Mesothelial cell of epicardium (in vitro differentiated cells): ENCODE measurements around the gene RAI14. TPM values are rescaled to one million over a fixed set of nuclear protein-coding genes. Genes with fewer than 3 reads are reported as not detected.

ENCODE experiments used
- DNase-seq, 2 experiments: peaks; one replicate each; pipeline ENCODE4 v3.0.0; 2021; ENCODE audit warnings: low spot score in 2 of 2; ENCODE audit not compliant: unreplicated experiment in 2 of 2
- H3K27ac Mint-ChIP-seq: 2 replicates; pipeline ENCODE4 v1.8.0; 2021; ENCODE audit warnings: mixed read lengths
- H3K27me3 Mint-ChIP-seq: 2 replicates; pipeline ENCODE4 v1.8.0; 2021; ENCODE audit warnings: low read depth, mixed read lengths
- H3K36me3 Mint-ChIP-seq: 2 replicates; pipeline ENCODE4 v1.8.0; 2021; ENCODE audit warnings: mixed read lengths
- H3K4me1 Mint-ChIP-seq: 2 replicates; pipeline ENCODE4 v1.8.0; 2021; ENCODE audit warnings: mixed read lengths
- H3K4me3 Mint-ChIP-seq: 2 replicates; pipeline ENCODE4 v1.8.0; 2021; ENCODE audit warnings: mild to moderate bottlenecking, moderate library complexity, mixed read lengths
- H3K9me3 Mint-ChIP-seq: 2 replicates; pipeline ENCODE4 v1.8.0; 2021; ENCODE audit warnings: mixed read lengths
- total RNA-seq: library from RNA; stranded (reverse); gene quantifications from 3 replicates; pipeline ENCODE4 v1.2.1, GENCODE V29; 2021
- TF ChIP-seq, protein P1 (sequence below): fragments of 200-600 bp; sonication (generic); IDR thresholded peaks from one replicate; pipeline ENCODE4 v1.5.0; 2021; ENCODE audit warnings: antibody characterized with exemption; ENCODE audit not compliant: unreplicated experiment

Gene RAI14
- total RNA-seq, 1 donor from 2014 or later = 134 TPM

- TF ChIP-seq, protein P1, sequence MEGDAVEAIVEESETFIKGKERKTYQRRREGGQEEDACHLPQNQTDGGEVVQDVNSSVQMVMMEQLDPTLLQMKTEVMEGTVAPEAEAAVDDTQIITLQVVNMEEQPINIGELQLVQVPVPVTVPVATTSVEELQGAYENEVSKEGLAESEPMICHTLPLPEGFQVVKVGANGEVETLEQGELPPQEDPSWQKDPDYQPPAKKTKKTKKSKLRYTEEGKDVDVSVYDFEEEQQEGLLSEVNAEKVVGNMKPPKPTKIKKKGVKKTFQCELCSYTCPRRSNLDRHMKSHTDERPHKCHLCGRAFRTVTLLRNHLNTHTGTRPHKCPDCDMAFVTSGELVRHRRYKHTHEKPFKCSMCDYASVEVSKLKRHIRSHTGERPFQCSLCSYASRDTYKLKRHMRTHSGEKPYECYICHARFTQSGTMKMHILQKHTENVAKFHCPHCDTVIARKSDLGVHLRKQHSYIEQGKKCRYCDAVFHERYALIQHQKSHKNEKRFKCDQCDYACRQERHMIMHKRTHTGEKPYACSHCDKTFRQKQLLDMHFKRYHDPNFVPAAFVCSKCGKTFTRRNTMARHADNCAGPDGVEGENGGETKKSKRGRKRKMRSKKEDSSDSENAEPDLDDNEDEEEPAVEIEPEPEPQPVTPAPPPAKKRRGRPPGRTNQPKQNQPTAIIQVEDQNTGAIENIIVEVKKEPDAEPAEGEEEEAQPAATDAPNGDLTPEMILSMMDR = no peak
- no peaks in the 10 kb centered on the region for H3K27me3 Mint-ChIP-seq
Observed at GRCh38 chr5:34703767-34704713, 47.9 kb downstream of the RAI14 start.

GRCh38 chr5:34706084-34706483, 50.0 kb downstream of the RAI14 start:
- DNase-seq = no peak
- Mint-ChIP-seq H3K4me1 (peaks cover 49% of the 10 kb centered on the region), H3K4me3 (no peak overlapping the region), H3K27me3 (peaks cover 2% of the 10 kb centered on the region), H3K36me3 (peaks cover 7% of the 10 kb centered on the region), H3K27ac (peak overlapping the region; percentile 59), H3K9me3 (no peaks in the 10 kb centered on the region)
- TF ChIP-seq, protein P1 = no peak

More at GRCh38 chr5:34703767-34704713, 47.9 kb downstream of the RAI14 start:
- peaks cover 57% of the 10 kb centered on the region for H3K4me1 Mint-ChIP-seq
- no peak overlapping the region for H3K4me3 Mint-ChIP-seq
- DNase-seq = no peak
- H3K27ac Mint-ChIP-seq = peak overlapping the region; percentile 41
- peaks cover 4% of the 10 kb centered on the region for H3K36me3 Mint-ChIP-seq
- H3K9me3 Mint-ChIP-seq = no peaks in the 10 kb centered on the region

DNA sequence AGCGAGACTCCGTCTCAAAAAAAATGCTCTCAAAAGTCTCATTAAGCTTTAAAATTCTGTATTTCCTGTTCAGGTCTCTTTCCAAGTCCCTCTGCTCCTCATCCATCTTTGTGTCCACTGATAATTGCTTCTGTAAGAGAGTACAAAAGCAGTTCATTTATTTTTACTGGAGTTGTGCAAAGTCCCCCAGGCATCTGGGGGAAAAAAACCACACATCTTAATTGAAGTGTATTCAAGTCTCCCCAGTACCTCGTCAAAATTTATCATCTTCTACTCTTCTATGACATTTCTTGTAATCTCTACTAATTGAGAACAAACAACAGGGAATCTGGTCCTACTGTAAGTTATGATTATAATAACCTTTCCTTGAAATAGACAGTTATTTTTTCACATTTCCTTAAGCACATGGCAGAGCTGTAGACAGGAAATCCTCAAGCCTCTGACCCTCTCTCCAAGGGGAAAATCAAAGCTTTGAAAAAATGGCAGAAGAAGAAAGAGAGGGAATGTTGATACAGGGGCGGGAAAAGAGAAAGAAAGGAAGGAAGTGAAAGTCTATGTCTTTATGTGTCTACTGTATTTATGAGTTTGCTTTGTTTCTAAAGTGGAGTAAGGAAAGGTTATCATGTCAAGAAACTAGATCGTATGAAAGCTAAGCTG, 51.5 kb downstream of the RAI14 start:
- DNase-seq = no peak
- H3K4me3 Mint-ChIP-seq = no peak overlapping the region
- peaks cover 45% of the 10 kb centered on the region for H3K4me1 Mint-ChIP-seq
- no peaks in the 10 kb centered on the region for H3K9me3 Mint-ChIP-seq
- H3K36me3 Mint-ChIP-seq = peaks cover 9% of the 10 kb centered on the region
- peak overlapping the region; percentile 80 for H3K27ac Mint-ChIP-seq
- TF ChIP-seq, protein P1 = no peak
- H3K27me3 Mint-ChIP-seq = peaks cover 4% of the 10 kb centered on the region

GRCh38 chr5:34708777-34709176, 52.6 kb downstream of the RAI14 start:
- H3K27me3 Mint-ChIP-seq = peaks cover 4% of the 10 kb centered on the region
- TF ChIP-seq, protein P1 = no peak
- peaks cover 14% of the 10 kb centered on the region for H3K36me3 Mint-ChIP-seq
- no peak for DNase-seq
- no peak overlapping the region for H3K4me3 Mint-ChIP-seq
- no peaks in the 10 kb centered on the region for H3K9me3 Mint-ChIP-seq
- no peak overlapping the region for H3K27ac Mint-ChIP-seq
- H3K4me1 Mint-ChIP-seq = peaks cover 41% of the 10 kb centered on the region

DNA sequence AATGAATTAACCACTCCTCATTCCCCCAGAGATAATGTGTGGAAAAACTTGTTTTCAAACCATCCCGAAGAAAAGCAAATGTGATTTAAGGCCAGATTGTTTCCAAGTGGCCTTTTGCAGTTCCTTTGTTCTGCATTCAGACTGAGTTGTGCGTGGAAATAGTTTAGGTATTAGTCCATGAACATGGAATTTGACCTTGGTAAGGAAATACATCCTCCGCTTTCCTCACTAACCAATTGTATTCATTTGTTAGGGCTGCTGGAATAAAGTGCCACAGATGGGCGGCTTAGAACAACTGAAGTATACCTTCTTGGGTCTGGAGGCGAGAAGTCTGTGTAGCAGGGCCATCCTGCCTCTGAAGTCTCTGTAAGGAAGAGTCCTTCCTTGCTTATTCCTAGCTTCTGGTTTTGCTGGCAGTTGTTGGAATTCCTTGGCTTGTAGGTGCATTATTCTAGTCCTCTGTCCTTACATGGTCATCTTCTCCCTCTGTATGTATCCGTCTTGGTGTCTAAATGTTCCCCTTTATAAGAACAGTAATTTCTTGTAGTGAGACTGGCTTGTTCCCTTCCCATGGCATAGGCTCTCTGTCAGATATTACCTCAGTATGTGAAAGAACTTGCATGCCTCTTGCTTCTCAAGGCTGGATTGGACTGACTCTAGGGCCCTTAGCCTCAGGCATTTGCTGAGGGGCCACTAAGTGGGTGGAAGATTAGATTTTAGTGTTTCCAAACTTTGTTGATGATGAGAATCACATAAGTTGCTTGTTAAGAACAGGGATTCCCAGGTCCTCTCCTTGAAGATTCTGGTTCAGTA, 53.9 kb downstream of the RAI14 start:
- H3K4me3 Mint-ChIP-seq = no peak overlapping the region
- H3K4me1 Mint-ChIP-seq = peaks cover 35% of the 10 kb centered on the region
- H3K27ac Mint-ChIP-seq = peak overlapping the region; percentile 90
- H3K9me3 Mint-ChIP-seq = no peaks in the 10 kb centered on the region
- no peak for DNase-seq
- TF ChIP-seq, protein P1 = no peak
- H3K36me3 Mint-ChIP-seq = peaks cover 22% of the 10 kb centered on the region
- H3K27me3 Mint-ChIP-seq = peaks cover 4% of the 10 kb centered on the region
